RPMI8226 (cell line): ENCODE results near the gene FCRL2.

Experiments
- DNase-seq: peaks from one replicate; pipeline ENCODE4 v3.0.0-alpha.2; 2015

Gene FCRL2

GRCh38 chr1:157776971-157777391 lies at the start of gene FCRL2:
FCRL2 (minus strand) TSS chr1:157777132; CDS start chr1:157777073, 59 bp downstream.
- DNase-seq = peak; percentile 65

GRCh38 chr1:157820299-157820698 lies 43.4 kb upstream of the FCRL2 start:
- no peak for DNase-seq

- peak; percentile 44 for DNase-seq
These were observed 43.0 kb upstream of the FCRL2 start, which contains the start of gene FCRL1 for GRCh38 chr1:157819896-157820295. FCRL1 (minus strand) TSS chr1:157820120; CDS start chr1:157820037, 83 bp downstream.

GRCh38 chr1:157819215-157819614 lies 42.3 kb upstream of the FCRL2 start:
- DNase-seq = no peak

GRCh38 chr1:157813269-157813668 lies 36.3 kb upstream of the FCRL2 start:
- no peak for DNase-seq

- peak; percentile 98 for DNase-seq
These were observed 29.7 kb upstream of the FCRL2 start for GRCh38 chr1:157806431-157807149.

GRCh38 chr1:157803851-157804250 lies 26.9 kb upstream of the FCRL2 start:
- peak; percentile 96 for DNase-seq

GRCh38 chr1:157799996-157800395 lies 23.1 kb upstream of the FCRL2 start:
- DNase-seq = no peak

- DNase-seq = no peak
These were observed 21.3 kb upstream of the FCRL2 start for GRCh38 chr1:157798211-157798610.

- peak; percentile 50 for DNase-seq
These were observed 8.3 kb upstream of the FCRL2 start for GRCh38 chr1:157785248-157785647.

- DNase-seq = no peak
These were observed 7.9 kb upstream of the FCRL2 start for GRCh38 chr1:157784801-157785200.

GRCh38 chr1:157782931-157783330 lies 6.0 kb upstream of the FCRL2 start:
- DNase-seq = no peak

- peak; percentile 99 for DNase-seq
These were observed 4.1 kb upstream of the FCRL2 start for GRCh38 chr1:157781048-157781447.

GRCh38 chr1:157775101-157775870 lies 1.6 kb downstream of the FCRL2 start:
- peak; percentile 42 for DNase-seq

GRCh38 chr1:157774412-157774811 lies 2.5 kb downstream of the FCRL2 start:
- peak; percentile 55 for DNase-seq

GRCh38 chr1:157773493-157774350 lies 3.2 kb downstream of the FCRL2 start:
- DNase-seq = peak; percentile 89

GRCh38 chr1:157771661-157772425 lies 5.1 kb downstream of the FCRL2 start:
- DNase-seq = no peak

GRCh38 chr1:157770442-157771043 lies 6.4 kb downstream of the FCRL2 start:
- DNase-seq = peak; percentile 35

GRCh38 chr1:157766792-157767191 lies 10.1 kb downstream of the FCRL2 start:
- DNase-seq = no peak

- DNase-seq = no peak
These were observed 18.9 kb downstream of the FCRL2 start for GRCh38 chr1:157758018-157758417.

- DNase-seq = no peak
These were observed 23.3 kb downstream of the FCRL2 start for GRCh38 chr1:157753611-157754010.

GRCh38 chr1:157751283-157751682 lies 25.6 kb downstream of the FCRL2 start:
- peak; percentile 20 for DNase-seq
